ENCODE results near the gene OSBPL6.

DNA sequence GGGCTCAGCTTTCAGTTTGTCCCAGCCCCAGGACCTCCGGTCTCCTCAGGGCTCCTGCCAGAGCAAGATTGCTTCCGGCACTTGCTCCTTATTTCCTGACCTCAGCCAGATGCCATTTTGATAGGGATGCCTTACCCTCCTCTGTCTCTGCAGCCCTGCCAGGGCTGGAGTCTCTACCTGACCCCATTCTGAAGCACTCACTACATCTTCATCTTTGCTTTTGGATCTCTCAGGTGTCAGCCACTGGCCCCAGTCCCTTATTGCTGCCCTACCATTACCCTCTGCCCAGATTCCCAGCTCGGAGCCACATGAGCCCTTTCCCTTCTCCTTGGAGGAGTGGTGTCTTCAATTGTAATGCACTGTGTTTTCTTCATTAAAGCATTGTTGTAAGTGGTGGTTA, 17.1 kb downstream of the OSBPL6 start:
- TF ChIP-seq, protein P1, sequence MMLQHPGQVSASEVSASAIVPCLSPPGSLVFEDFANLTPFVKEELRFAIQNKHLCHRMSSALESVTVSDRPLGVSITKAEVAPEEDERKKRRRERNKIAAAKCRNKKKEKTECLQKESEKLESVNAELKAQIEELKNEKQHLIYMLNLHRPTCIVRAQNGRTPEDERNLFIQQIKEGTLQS (IDR thresholded peaks at IDR 0.05; ENCODE audit: borderline replicate concordance, extremely low read depth, low read depth, low read length) = no peak
- TF ChIP-seq RFX5 (IDR thresholded peaks at IDR 0.05; ENCODE audit: low read depth, low read length) (no peak), CTCF (IDR thresholded peaks at IDR 0.05 in 2 of 3, conservative IDR thresholded peaks at IDR 0.05 in 1 of 3; ENCODE audit: control insufficient read depth in 2 of 3, extremely low read depth in 1 of 3, insufficient read depth in 1 of 3, low read depth in 3 of 3, low read length in 3 of 3) (no peak), SMC3 (IDR thresholded peaks at IDR 0.05; ENCODE audit: borderline replicate concordance, low read length) (no peak)
